GM18505 (cell line): ENCODE results near the gene LGALS7B.

ENCODE experiments used
- ATAC-seq: cut with Tn5 transposase; IDR thresholded peaks from one replicate; pipeline ENCODE4 v1.9.1; 2021; ENCODE audit not compliant: unreplicated experiment
- POLR2A ChIP-seq: IDR thresholded peaks from 4 replicates; pipeline ENCODE4 v1.6.1; 2011; ENCODE audit warnings: borderline replicate concordance; ENCODE audit not compliant: insufficient read depth, insufficient read length; ENCODE audit errors: extremely low read depth

LGALS7B gene

DNA sequence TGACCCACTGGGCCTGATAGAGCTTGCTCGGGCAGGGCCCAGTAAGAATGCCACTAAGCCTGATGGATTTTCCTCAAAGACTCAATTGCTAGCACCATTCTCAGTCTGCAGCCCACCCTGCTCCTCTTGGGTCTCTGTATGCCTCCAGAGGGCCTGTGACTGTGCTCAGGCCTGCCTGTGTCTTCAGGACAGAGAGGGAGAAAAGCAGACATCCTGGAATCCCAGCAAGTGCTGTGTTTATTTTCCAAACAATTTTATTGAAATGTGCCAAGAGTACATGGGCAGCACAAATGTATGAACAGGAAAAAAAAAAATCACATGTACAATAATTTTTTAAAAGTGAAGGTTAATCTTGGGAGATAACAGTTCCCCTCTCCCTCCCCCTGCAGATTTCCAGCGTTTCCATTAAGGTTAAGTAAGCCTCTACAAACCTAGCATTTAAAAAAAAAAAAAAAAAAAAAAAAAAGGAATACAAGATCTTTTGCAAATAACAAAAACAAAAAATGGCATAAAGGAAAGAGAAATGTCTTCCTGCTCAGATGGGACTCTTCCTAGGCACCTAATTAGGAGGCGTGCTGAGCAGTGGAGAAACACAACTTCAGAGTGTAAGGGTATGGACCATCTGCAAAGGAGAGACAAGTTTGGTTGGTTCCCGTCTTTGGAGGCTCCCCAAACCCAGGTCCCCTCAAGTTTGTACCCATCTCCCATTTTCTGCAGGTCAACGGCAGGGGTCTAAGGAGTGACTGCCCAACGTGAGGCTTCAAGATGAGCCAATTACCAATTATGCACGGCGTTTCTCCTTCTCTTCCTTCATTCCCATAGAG, 47.4 kb downstream of the LGALS7B start:
- no peak for TF ChIP-seq POLR2A
- no peak for ATAC-seq

- no peak for ATAC-seq
- TF ChIP-seq POLR2A = no peak
Measured at GRCh38 chr19:38836983-38837626, 48.1 kb downstream of the LGALS7B start.

GRCh38 chr19:38837656-38838121, 48.7 kb downstream of the LGALS7B start:
- TF ChIP-seq POLR2A = no peak
- ATAC-seq = no peak

- TF ChIP-seq POLR2A = peak; percentile 29
- ATAC-seq = no peak
Measured at GRCh38 chr19:38838208-38838985, 49.4 kb downstream of the LGALS7B start.

DNA sequence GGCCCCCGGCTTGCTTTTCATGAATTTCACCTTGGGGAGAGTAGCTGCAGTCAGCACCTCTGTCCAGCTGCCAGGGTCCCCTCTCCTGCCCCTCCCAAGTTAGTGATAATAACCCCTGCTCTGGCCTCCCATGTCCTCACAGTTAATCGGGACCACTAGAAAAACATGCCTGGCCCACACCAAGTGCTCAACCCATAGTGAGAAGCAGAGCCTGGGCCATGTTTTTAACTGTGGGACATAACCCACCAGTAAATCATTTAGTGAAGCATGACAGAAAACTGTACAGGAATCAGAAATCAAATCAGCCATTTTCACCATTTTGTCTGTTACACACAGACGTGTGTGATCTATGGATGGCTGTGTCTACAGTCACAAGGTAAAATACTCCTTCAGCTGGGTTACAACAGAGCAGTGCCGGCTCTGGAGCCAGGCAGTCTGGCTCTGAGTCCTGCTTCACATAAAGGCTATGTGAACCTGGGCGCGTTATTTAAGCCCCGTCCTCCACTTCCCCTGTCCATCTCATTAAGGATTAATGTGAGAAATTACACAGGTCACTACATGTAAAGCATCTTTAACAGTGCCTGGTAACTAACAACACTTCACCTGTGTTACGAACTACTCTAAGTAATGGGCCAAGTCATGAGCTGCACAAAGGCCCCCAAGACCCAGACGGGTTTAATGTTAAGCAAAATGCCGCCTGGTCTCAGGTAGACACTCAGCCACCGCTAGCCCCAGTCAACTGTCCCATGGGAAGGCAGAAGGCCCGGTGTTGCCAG, 50.2 kb downstream of the LGALS7B start:
- no peak for ATAC-seq
- TF ChIP-seq POLR2A = no peak

- ATAC-seq = no peak
- TF ChIP-seq POLR2A = no peak
Measured at GRCh38 chr19:38839816-38840582, 51.0 kb downstream of the LGALS7B start.

- no peak for TF ChIP-seq POLR2A
- no peak for ATAC-seq
Measured at GRCh38 chr19:38840583-38840968, 51.6 kb downstream of the LGALS7B start.
